MM.1S (cell line): ENCODE measurements around the gene TEKT2.

ENCODE experiments used
- CTCF ChIP-seq: fragments of 300-600 bp; sonication (generic); IDR thresholded peaks from 2 replicates; pipeline ENCODE4 v1.5.1; 2016; ENCODE audit warnings: antibody characterized with exemption, low read length, mixed read lengths
- EZH2 ChIP-seq: fragments of 300-600 bp; sonication (generic); optimal IDR thresholded peaks from 2 replicates; pipeline ENCODE3; 2017; ENCODE audit warnings: low read depth, mild to moderate bottlenecking, antibody characterized with exemption, low read length, mixed read lengths
- EZH2phosphoT487 ChIP-seq: fragments of 300-600 bp; sonication (generic); IDR thresholded peaks from 2 replicates; pipeline ENCODE4 v1.6.1; 2018; ENCODE audit warnings: antibody characterized with exemption, low read length

- TF ChIP-seq CTCF (no peak), EZH2phosphoT487 (no peak), EZH2 (no peak)
These were observed 10.7 kb downstream of the TEKT2 start for GRCh38 chr1:36094621-36095061.
